ENCODE results near the gene SLC4A4. TPM values are rescaled to one million over a fixed set of nuclear protein-coding genes. Genes with fewer than 3 reads are reported as not detected.

SLC4A4 gene
- total and polyA plus RNA-seq, 2 of the 13 experiments (the other 11 are each of a cell fraction or from before 2014, with no cell fraction given) = 0.01 TPM; not detected in 1

GRCh38 chr4:71400810-71401209 lies 62.0 kb downstream of the SLC4A4 start:
- Histone ChIP-seq H3K27ac (ENCODE audit: extremely low read length, insufficient read depth, low read length) (no peak overlapping the region), H3K36me3 (replicated peaks in 1 of 2; ENCODE audit: control insufficient read depth in 1 of 2, insufficient read depth in 2 of 2, low read length in 2 of 2) (no peaks in the 10 kb centered on the region), H3K4me2 (ENCODE audit: low read depth, low read length) (no peak overlapping the region), H3K4me1 (ENCODE audit: insufficient read depth, low read length) (no peaks in the 10 kb centered on the region), H3K4me3 (replicated peaks in 1 of 3; ENCODE audit: insufficient read depth in 1 of 3, low read depth in 2 of 3, low read length in 3 of 3) (no peak overlapping the region), H3K79me2 (ENCODE audit: insufficient read depth, low read length) (no peaks in the 10 kb centered on the region), H3K9ac (ENCODE audit: insufficient read depth, low read depth, low read length) (no peak overlapping the region), H3K27me3 (ENCODE audit: control insufficient read depth in 1 of 2, insufficient read depth in 2 of 2, low read length in 2 of 2) (no peaks in the 10 kb centered on the region), H2AFZ (ENCODE audit: low read length) (no peak overlapping the region), H3K9me3 (ENCODE audit: low read length) (no peaks in the 10 kb centered on the region), H4K20me1 (ENCODE audit: insufficient read depth, low read length) (no peaks in the 10 kb centered on the region)
- ChIA-PET POLR2A (no interaction called here), CTCF (ENCODE audit: low intra/inter-chr PET ratio, low total read pairs) (no interaction called here)
- no peak for ATAC-seq
- in situ Hi-C loops (cut with HindIII; ENCODE audit: extremely low pct_ligation_motif_present, low pct_unique_long_range_greater_than_20kb) = no loop called here
- no peak for DNase-seq (ENCODE audit: low spot score)
- BruUV-seq (replicated peaks) = no TSS peak
- intact Hi-C loops (cut with micrococcal nuclease; ENCODE audit: unreplicated experiment) = no loop called here
- FAIRE-seq = no peak
- TF ChIP-seq BHLHE40 (IDR thresholded peaks at IDR 0.05; ENCODE audit: low read length) (no peak), CBFB (CRISPR knock-in tag; IDR thresholded peaks at IDR 0.05) (no peak), ZNF337 (CRISPR knock-in tag; IDR thresholded peaks at IDR 0.05; ENCODE audit: borderline replicate concordance, low read depth) (no peak), ATRX (CRISPR knock-in tag; IDR thresholded peaks at IDR 0.05; ENCODE audit: borderline replicate concordance) (no peak), ZNF782 (CRISPR knock-in tag; IDR thresholded peaks at IDR 0.05; ENCODE audit: borderline replicate concordance) (no peak), NFE2 (CRISPR knock-in tag; IDR thresholded peaks at IDR 0.05) (no peak), TERF1 (CRISPR knock-in tag; IDR thresholded peaks at IDR 0.05) (no peak), ZSCAN31 (CRISPR knock-in tag; IDR thresholded peaks at IDR 0.05; ENCODE audit: low read depth) (no peak), NFE2L1 (CRISPR knock-in tag; IDR thresholded peaks at IDR 0.05; ENCODE audit: borderline replicate concordance) (no peak), POLR2AphosphoS5 (IDR thresholded peaks at IDR 0.05; ENCODE audit: low read depth, low read length) (no peak), SOX6 (IDR thresholded peaks at IDR 0.05) (no peak), SOX6 (CRISPR knock-in tag; IDR thresholded peaks at IDR 0.05) (no peak), FOSL2 (CRISPR knock-in tag; IDR thresholded peaks at IDR 0.05) (no peak), ZMYM3 (CRISPR knock-in tag; IDR thresholded peaks at IDR 0.05) (no peak)
- TF ChIP-seq, protein P1, sequence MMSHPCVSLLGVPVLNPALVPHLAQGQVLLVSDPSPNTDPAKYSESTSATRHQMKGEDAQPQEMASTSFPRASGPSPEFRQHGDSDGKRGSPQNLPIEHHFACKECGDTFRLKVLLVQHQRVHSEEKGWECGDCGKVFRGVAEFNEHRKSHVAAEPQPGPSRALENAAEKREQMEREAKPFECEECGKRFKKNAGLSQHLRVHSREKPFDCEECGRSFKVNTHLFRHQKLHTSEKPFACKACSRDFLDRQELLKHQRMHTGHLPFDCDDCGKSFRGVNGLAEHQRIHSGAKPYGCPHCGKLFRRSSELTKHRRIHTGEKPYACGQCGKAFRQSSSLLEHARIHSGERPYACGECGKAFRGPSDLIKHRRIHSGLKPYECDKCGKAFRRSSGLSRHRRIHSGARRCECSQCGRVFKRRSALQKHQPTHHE (CRISPR knock-in tag; IDR thresholded peaks at IDR 0.05; ENCODE audit: borderline replicate concordance) = no peak
- TF ChIP-seq, protein P2, sequence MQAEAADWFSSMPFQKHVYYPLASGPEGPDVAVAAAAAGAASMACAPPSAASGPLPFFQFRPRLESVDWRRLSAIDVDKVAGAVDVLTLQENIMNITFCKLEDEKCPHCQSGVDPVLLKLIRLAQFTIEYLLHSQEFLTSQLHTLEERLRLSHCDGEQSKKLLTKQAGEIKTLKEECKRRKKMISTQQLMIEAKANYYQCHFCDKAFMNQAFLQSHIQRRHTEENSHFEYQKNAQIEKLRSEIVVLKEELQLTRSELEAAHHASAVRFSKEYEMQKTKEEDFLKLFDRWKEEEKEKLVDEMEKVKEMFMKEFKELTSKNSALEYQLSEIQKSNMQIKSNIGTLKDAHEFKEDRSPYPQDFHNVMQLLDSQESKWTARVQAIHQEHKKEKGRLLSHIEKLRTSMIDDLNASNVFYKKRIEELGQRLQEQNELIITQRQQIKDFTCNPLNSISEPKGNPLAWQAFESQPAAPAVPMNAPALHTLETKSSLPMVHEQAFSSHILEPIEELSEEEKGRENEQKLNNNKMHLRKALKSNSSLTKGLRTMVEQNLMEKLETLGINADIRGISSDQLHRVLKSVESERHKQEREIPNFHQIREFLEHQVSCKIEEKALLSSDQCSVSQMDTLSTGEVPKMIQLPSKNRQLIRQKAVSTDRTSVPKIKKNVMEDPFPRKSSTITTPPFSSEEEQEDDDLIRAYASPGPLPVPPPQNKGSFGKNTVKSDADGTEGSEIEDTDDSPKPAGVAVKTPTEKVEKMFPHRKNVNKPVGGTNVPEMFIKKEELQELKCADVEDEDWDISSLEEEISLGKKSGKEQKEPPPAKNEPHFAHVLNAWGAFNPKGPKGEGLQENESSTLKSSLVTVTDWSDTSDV (CRISPR knock-in tag; IDR thresholded peaks at IDR 0.05) = no peak
- TF ChIP-seq, protein P3, sequence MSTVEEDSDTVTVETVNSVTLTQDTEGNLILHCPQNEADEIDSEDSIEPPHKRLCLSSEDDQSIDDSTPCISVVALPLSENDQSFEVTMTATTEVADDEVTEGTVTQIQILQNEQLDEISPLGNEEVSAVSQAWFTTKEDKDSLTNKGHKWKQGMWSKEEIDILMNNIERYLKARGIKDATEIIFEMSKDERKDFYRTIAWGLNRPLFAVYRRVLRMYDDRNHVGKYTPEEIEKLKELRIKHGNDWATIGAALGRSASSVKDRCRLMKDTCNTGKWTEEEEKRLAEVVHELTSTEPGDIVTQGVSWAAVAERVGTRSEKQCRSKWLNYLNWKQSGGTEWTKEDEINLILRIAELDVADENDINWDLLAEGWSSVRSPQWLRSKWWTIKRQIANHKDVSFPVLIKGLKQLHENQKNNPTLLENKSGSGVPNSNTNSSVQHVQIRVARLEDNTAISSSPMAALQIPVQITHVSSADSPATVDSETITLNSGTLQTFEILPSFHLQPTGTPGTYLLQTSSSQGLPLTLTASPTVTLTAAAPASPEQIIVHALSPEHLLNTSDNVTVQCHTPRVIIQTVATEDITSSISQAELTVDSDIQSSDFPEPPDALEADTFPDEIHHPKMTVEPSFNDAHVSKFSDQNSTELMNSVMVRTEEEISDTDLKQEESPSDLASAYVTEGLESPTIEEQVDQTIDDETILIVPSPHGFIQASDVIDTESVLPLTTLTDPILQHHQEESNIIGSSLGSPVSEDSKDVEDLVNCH (CRISPR knock-in tag; IDR thresholded peaks at IDR 0.05) = no peak
- TF ChIP-seq, protein P4, sequence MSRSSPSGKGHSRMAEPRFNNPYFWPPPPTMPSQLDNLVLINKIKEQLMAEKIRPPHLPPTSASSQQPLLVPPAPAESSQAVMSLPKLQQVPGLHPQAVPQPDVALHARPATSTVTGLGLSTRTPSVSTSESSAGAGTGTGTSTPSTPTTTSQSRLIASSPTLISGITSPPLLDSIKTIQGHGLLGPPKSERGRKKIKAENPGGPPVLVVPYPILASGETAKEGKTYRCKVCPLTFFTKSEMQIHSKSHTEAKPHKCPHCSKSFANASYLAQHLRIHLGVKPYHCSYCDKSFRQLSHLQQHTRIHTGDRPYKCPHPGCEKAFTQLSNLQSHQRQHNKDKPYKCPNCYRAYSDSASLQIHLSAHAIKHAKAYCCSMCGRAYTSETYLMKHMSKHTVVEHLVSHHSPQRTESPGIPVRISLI (CRISPR knock-in tag; IDR thresholded peaks at IDR 0.05; ENCODE audit: borderline replicate concordance) = no peak

All from HepG2 (cell line).